Mesenchymal stem cell (in vitro differentiated cells and primary cell): ENCODE results near the gene TGM4.

ENCODE experiments used
- DNase-seq: peaks from one replicate; pipeline ENCODE4 v3.0.0-alpha.2; 2013
- H2AFZ ChIP-seq: one replicate; pipeline ENCODE4 v1.6.1; 2013; ENCODE audit warnings: low read depth, mild to moderate bottlenecking, control low read depth, inconsistent platforms, low read length, moderate library complexity
- H2AK5ac ChIP-seq: 2 replicates; pipeline ENCODE4 v1.6.1; 2013; ENCODE audit warnings: low read length, moderate library complexity, mild to moderate bottlenecking, inconsistent platforms; ENCODE audit not compliant: severe bottlenecking
- H2BK120ac ChIP-seq: one replicate; pipeline ENCODE4 v1.6.1; 2013; ENCODE audit warnings: low read depth, mild to moderate bottlenecking, inconsistent platforms, low read length, moderate library complexity
- H2BK12ac ChIP-seq, 2 experiments: one replicate each; pipeline ENCODE4 v1.6.1; 2013; ENCODE audit warnings: inconsistent platforms in 2 of 2, low read length in 2 of 2, mild to moderate bottlenecking in 2 of 2, moderate library complexity in 2 of 2, control low read depth in 1 of 2
- H2BK15ac ChIP-seq: one replicate; pipeline ENCODE4 v1.6.1; 2013; ENCODE audit warnings: mild to moderate bottlenecking, low read depth, inconsistent platforms; ENCODE audit not compliant: poor library complexity, severe bottlenecking
- H2BK5ac ChIP-seq: 2 replicates; pipeline ENCODE4 v1.6.1; 2013; ENCODE audit warnings: low read depth, mild to moderate bottlenecking, low read length, control low read depth, inconsistent platforms; ENCODE audit not compliant: poor library complexity, severe bottlenecking
- H3K14ac ChIP-seq, 2 experiments: one replicate each; pipeline ENCODE4 v1.6.1; 2013; ENCODE audit warnings: inconsistent platforms in 2 of 2, low read length in 2 of 2, control low read depth in 1 of 2, mild to moderate bottlenecking in 1 of 2, moderate library complexity in 1 of 2
- H3K18ac ChIP-seq, 2 experiments: one replicate each; pipeline ENCODE4 v1.6.1; 2013; ENCODE audit warnings: inconsistent platforms in 2 of 2, low read length in 2 of 2, control low read depth in 1 of 2, low read depth in 1 of 2, mild to moderate bottlenecking in 1 of 2
- H3K23ac ChIP-seq, 2 experiments: one replicate each; pipeline ENCODE4 v1.6.1; 2013; ENCODE audit warnings: inconsistent platforms in 2 of 2, low read length in 2 of 2, mild to moderate bottlenecking in 2 of 2, moderate library complexity in 2 of 2, control low read depth in 1 of 2
- H3K27ac ChIP-seq: 2 replicates; pipeline ENCODE4 v1.5.1; 2013; ENCODE audit warnings: mild to moderate bottlenecking, moderate library complexity, low read length, control low read depth, inconsistent platforms; ENCODE audit not compliant: poor library complexity, severe bottlenecking
- H3K27me3 ChIP-seq, 2 experiments: 2 replicates each; pipeline versions ENCODE4 v1.6.1 to v1.7.0; 2013; ENCODE audit warnings: low read length in 2 of 2, mild to moderate bottlenecking in 2 of 2, moderate library complexity in 2 of 2, control low read depth in 1 of 2, inconsistent platforms in 1 of 2; ENCODE audit not compliant: control insufficient read depth in 1 of 2, insufficient read depth in 1 of 2
- H3K36me3 ChIP-seq, 2 experiments: 2 replicates each; pipeline versions ENCODE4 v1.6.1 to v1.7.0; 2013; ENCODE audit warnings: low read length in 2 of 2, control low read depth in 1 of 2, inconsistent platforms in 1 of 2, low read depth in 1 of 2, mild to moderate bottlenecking in 1 of 2; ENCODE audit not compliant: insufficient read depth in 2 of 2, control insufficient read depth in 1 of 2
- H3K4ac ChIP-seq, 2 experiments: one replicate each; pipeline ENCODE4 v1.6.1; 2013; ENCODE audit warnings: inconsistent platforms in 2 of 2, low read length in 2 of 2, mild to moderate bottlenecking in 2 of 2, moderate library complexity in 2 of 2, control low read depth in 1 of 2, low read depth in 1 of 2
- H3K4me1 ChIP-seq: 2 replicates; pipeline ENCODE4 v1.6.1; 2013; ENCODE audit warnings: low read depth, low read length, control low read depth; ENCODE audit not compliant: control insufficient read depth, insufficient read depth
- H3K4me2 ChIP-seq: 2 replicates; pipeline ENCODE4 v1.6.1; 2013; ENCODE audit warnings: low read length, mild to moderate bottlenecking, inconsistent platforms; ENCODE audit not compliant: poor library complexity, severe bottlenecking
- H3K4me3 ChIP-seq, 2 experiments: 2 replicates each; pipeline versions ENCODE4 v1.5.1 to v1.7.0; 2013; ENCODE audit warnings: low read length in 2 of 2, mild to moderate bottlenecking in 2 of 2, control low read depth in 1 of 2, low read depth in 1 of 2; ENCODE audit not compliant: insufficient read depth in 1 of 2
- H3K79me1 ChIP-seq: replicated peaks from 2 replicates; pipeline ENCODE4 v1.6.1; 2013; ENCODE audit warnings: mild to moderate bottlenecking, control low read depth, low read length, inconsistent platforms; ENCODE audit not compliant: poor library complexity, severe bottlenecking
- H3K9ac ChIP-seq: 2 replicates; pipeline ENCODE4 v1.7.0; 2013; ENCODE audit warnings: mild to moderate bottlenecking, low read length, moderate library complexity
- H3K9me3 ChIP-seq: 2 replicates; pipeline ENCODE4 v1.7.0; 2013; ENCODE audit warnings: mild to moderate bottlenecking, low read length; ENCODE audit not compliant: control insufficient read depth
- H4K8ac ChIP-seq: one replicate; pipeline ENCODE4 v1.6.1; 2013; ENCODE audit warnings: inconsistent platforms, mild to moderate bottlenecking, low read length, moderate library complexity
- H4K91ac ChIP-seq: one replicate; pipeline ENCODE4 v1.6.1; 2013; ENCODE audit warnings: mild to moderate bottlenecking, low read length, inconsistent platforms
- WGBS: methylation state at CpG from one replicate; pipeline ENCODE4 v1.1.7; 2013; ENCODE audit warnings: mixed read lengths; 5-methylcytosine and 5-hydroxymethylcytosine counted together

TGM4 gene

GRCh38 chr3:44832032-44832431 lies 42.4 kb upstream of the TGM4 start:
- no peak overlapping the region for H2AFZ ChIP-seq
- no peak overlapping the region for H2BK120ac ChIP-seq
- H3K9ac ChIP-seq = no peak overlapping the region
- H3K36me3 ChIP-seq = peaks cover 2 to 3% of the 10 kb centered on the region in 2 experiments
- H3K4ac ChIP-seq = no peak overlapping the region
- H4K8ac ChIP-seq = no peak overlapping the region
- no peaks in the 10 kb centered on the region for H3K79me1 ChIP-seq
- H3K4me3 ChIP-seq = no peak overlapping the region
- H3K14ac ChIP-seq = peak overlapping the region in 1 of 2 experiments; percentile 95
- no peak overlapping the region for H2BK12ac ChIP-seq
- no peak overlapping the region for H3K23ac ChIP-seq
- no peak overlapping the region for H2BK15ac ChIP-seq
- no peak overlapping the region for H4K91ac ChIP-seq
- H2BK5ac ChIP-seq = no peak overlapping the region
- peaks cover 7% of the 10 kb centered on the region for H3K9me3 ChIP-seq
- no peak overlapping the region for H3K4me2 ChIP-seq
- no peak overlapping the region for H3K18ac ChIP-seq
- WGBS = 95% methylated on average over 1 of the region's 1 CpG
- no peak for DNase-seq
- H2AK5ac ChIP-seq = no peak overlapping the region
- no peak overlapping the region for H3K27ac ChIP-seq
- H3K4me1 ChIP-seq = no peaks in the 10 kb centered on the region
- no peaks in the 10 kb centered on the region for H3K27me3 ChIP-seq

- H3K4ac ChIP-seq = no peak overlapping the region
- no peaks in the 10 kb centered on the region for H3K4me1 ChIP-seq
- 100% methylated on average over 1 of the region's 2 CpGs for WGBS
- H3K27ac ChIP-seq = no peak overlapping the region
- H3K9me3 ChIP-seq = peaks cover 10% of the 10 kb centered on the region
- H2BK5ac ChIP-seq = no peak overlapping the region
- H2AFZ ChIP-seq = no peak overlapping the region
- H3K4me2 ChIP-seq = no peak overlapping the region
- H3K18ac ChIP-seq = no peak overlapping the region
- no peak overlapping the region for H3K23ac ChIP-seq
- H4K91ac ChIP-seq = no peak overlapping the region
- no peak overlapping the region for H2AK5ac ChIP-seq
- H3K27me3 ChIP-seq = no peaks in the 10 kb centered on the region
- H2BK120ac ChIP-seq = no peak overlapping the region
- H3K14ac ChIP-seq = no peak overlapping the region
- H3K36me3 ChIP-seq = peaks cover 2 to 3% of the 10 kb centered on the region in 2 experiments
- H2BK15ac ChIP-seq = no peak overlapping the region
- H3K79me1 ChIP-seq = no peaks in the 10 kb centered on the region
- no peak overlapping the region for H3K4me3 ChIP-seq
- H3K9ac ChIP-seq = no peak overlapping the region
- H4K8ac ChIP-seq = no peak overlapping the region
- no peak overlapping the region for H2BK12ac ChIP-seq
- DNase-seq = no peak
Measured at GRCh38 chr3:44832965-44833364, 41.4 kb upstream of the TGM4 start.

- Histone ChIP-seq H3K27ac (no peak overlapping the region), H2AFZ (no peak overlapping the region), H2BK15ac (no peak overlapping the region), H3K23ac (no peak overlapping the region), H3K14ac (no peak overlapping the region), H2AK5ac (no peak overlapping the region), H3K18ac (no peak overlapping the region), H3K9ac (no peak overlapping the region), H3K4me1 (no peaks in the 10 kb centered on the region), H2BK12ac (no peak overlapping the region), H4K91ac (no peak overlapping the region), H3K27me3 (no peaks in the 10 kb centered on the region), H3K79me1 (no peaks in the 10 kb centered on the region), H4K8ac (no peak overlapping the region), H2BK5ac (no peak overlapping the region), H2BK120ac (no peak overlapping the region), H3K9me3 (peaks cover 10% of the 10 kb centered on the region), H3K4me2 (no peak overlapping the region), H3K36me3 (peaks cover 3 to 6% of the 10 kb centered on the region in 2 experiments), H3K4me3 (no peak overlapping the region), H3K4ac (no peak overlapping the region)
- 93% methylated on average over 7 of the region's 7 CpGs for WGBS
- DNase-seq = no peak
Measured at GRCh38 chr3:44833394-44833793, 41.0 kb upstream of the TGM4 start.

- Histone ChIP-seq H2BK15ac (no peak overlapping the region), H4K91ac (no peak overlapping the region), H3K4me2 (no peak overlapping the region), H3K9me3 (peaks cover 10% of the 10 kb centered on the region), H3K4ac (no peak overlapping the region), H2AK5ac (no peak overlapping the region), H4K8ac (no peak overlapping the region), H3K18ac (no peak overlapping the region), H3K14ac (no peak overlapping the region), H3K9ac (no peak overlapping the region), H2BK120ac (no peak overlapping the region), H3K23ac (no peak overlapping the region), H2BK5ac (no peak overlapping the region), H3K79me1 (no peaks in the 10 kb centered on the region), H3K4me3 (no peak overlapping the region), H3K27me3 (no peaks in the 10 kb centered on the region), H3K27ac (no peak overlapping the region), H2AFZ (no peak overlapping the region), H3K36me3 (peaks cover 3 to 9% of the 10 kb centered on the region in 2 experiments), H2BK12ac (no peak overlapping the region), H3K4me1 (no peaks in the 10 kb centered on the region)
- no peak for DNase-seq
- WGBS = 100% methylated on average over 1 of the region's 3 CpGs
Measured at GRCh38 chr3:44835684-44836083, 38.7 kb upstream of the TGM4 start.
